GM12873 (cell line): ENCODE data around the gene CNPY1.

Source experiments
- TF ChIP-seq, protein P1 (sequence below): IDR thresholded peaks from 2 replicates; pipeline ENCODE4 v1.5.1; 2012; ENCODE audit warnings: low read depth, mild to moderate bottlenecking, moderate library complexity, low read length, control low read depth; ENCODE audit not compliant: insufficient read depth; ENCODE audit errors: missing control alignments

CNPY1 gene

GRCh38 chr7:155509359-155509724, 37.0 kb downstream of the CNPY1 start:
- TF ChIP-seq, protein P1, sequence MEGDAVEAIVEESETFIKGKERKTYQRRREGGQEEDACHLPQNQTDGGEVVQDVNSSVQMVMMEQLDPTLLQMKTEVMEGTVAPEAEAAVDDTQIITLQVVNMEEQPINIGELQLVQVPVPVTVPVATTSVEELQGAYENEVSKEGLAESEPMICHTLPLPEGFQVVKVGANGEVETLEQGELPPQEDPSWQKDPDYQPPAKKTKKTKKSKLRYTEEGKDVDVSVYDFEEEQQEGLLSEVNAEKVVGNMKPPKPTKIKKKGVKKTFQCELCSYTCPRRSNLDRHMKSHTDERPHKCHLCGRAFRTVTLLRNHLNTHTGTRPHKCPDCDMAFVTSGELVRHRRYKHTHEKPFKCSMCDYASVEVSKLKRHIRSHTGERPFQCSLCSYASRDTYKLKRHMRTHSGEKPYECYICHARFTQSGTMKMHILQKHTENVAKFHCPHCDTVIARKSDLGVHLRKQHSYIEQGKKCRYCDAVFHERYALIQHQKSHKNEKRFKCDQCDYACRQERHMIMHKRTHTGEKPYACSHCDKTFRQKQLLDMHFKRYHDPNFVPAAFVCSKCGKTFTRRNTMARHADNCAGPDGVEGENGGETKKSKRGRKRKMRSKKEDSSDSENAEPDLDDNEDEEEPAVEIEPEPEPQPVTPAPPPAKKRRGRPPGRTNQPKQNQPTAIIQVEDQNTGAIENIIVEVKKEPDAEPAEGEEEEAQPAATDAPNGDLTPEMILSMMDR: no peak

DNA sequence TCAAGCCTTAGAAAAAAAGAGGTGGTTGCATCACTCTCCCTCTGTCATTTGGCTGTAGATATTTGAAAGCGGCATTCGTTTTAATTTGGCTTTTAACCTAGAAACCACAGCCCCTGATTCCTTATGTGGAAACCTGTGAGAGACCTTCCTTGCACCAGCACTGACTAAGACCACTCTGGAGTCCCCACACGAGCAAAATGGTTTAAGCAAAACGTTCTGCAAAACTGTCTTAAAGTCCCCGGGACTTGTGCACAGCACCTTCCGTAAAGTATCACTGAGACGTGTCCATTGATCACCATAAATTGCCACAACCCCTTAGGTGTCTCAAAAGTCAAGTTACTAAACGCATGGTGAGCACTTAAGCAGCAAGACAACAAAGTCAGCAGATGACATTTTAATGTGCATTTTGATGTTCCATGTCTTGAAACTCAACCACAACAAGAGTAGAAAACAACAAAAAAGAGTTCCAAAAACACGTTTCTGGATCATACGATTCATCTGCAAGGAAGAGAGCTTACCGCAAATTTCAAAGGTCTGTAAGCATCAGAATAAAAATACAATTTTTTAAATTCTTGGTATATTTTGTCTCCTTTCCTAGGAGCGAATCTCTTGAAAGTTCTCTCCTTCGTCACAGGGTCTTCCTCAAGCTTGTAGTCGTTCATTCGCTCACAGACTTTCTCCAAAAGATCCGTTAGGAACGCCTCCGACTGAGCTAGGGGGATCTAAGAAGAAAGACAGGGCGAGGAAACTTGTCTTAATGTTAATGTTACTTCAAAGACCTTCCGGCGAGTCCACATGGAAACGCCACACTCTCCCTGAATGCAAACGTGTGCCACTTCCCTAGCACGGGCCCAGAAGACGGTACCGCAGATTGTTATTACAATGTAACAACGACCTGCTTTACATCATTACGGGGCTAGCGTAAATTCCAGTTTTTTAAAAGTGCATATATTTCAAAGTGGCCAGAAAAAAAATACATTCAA, 37.7 kb downstream of the CNPY1 start:
- TF ChIP-seq, protein P1: no peak

GRCh38 chr7:155507576-155507975, 38.8 kb downstream of the CNPY1 start:
- TF ChIP-seq, protein P1: no peak

- TF ChIP-seq, protein P1: no peak
Observed at GRCh38 chr7:155506854-155507337, 39.5 kb downstream of the CNPY1 start.

GRCh38 chr7:155505422-155505793, 41.0 kb downstream of the CNPY1 start:
- TF ChIP-seq, protein P1: no peak

- TF ChIP-seq, protein P1: no peak
Observed at GRCh38 chr7:155497149-155497901, 49.0 kb downstream of the CNPY1 start.
